ENCODE results near the gene BAIAP2L1.

DNA sequence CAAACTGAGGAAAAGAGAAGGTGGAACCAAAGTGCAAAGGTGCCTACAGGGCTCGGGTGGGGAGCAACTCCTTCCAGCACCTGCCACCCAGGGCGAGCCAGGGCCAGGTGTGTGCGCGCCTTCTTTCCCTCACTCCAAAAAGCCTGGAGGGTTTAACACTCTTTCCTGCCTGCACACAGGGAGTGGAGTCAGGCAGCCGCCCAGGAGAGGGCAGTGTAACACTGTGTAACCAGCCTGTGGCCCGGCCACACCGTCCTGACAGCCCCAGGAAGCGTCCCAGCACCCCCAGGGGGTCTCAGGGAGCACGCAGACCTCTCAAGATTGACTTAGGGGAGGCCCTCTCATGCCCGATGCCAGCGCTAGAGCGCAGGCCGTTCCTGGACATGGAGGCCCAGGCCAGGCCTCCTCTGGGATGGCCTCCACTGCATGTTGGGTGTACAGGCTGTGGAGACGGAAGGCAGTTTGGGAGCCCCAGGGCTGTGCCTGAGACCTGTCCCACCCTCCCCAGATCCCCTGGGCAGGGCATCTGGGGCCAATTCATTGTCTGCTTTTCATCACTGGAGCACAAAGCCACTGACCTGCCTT, 106.0 kb downstream of the BAIAP2L1 start:
- TF ChIP-seq, protein P1, sequence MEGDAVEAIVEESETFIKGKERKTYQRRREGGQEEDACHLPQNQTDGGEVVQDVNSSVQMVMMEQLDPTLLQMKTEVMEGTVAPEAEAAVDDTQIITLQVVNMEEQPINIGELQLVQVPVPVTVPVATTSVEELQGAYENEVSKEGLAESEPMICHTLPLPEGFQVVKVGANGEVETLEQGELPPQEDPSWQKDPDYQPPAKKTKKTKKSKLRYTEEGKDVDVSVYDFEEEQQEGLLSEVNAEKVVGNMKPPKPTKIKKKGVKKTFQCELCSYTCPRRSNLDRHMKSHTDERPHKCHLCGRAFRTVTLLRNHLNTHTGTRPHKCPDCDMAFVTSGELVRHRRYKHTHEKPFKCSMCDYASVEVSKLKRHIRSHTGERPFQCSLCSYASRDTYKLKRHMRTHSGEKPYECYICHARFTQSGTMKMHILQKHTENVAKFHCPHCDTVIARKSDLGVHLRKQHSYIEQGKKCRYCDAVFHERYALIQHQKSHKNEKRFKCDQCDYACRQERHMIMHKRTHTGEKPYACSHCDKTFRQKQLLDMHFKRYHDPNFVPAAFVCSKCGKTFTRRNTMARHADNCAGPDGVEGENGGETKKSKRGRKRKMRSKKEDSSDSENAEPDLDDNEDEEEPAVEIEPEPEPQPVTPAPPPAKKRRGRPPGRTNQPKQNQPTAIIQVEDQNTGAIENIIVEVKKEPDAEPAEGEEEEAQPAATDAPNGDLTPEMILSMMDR (IDR thresholded peaks at IDR 0.05), result no peak
- TF ChIP-seq POLR2A (IDR thresholded peaks at IDR 0.05), result no peak
